HepG2 (cell line): ENCODE data around the gene MSMO1. TPM values are rescaled to one million over a fixed set of nuclear protein-coding genes. Genes with fewer than 3 reads are reported as not detected.

Source experiments
- ATAC-seq: fragments of 200-7000 bp; cut with Tn5 transposase; 3 replicates; pipeline ENCODE4 v1.9.1; 2020; ENCODE audit warnings: mild to moderate bottlenecking, moderate library complexity
- BruUV-seq: library from RNA; stranded (reverse); fragments of 400-500 nt; replicated peaks from 2 replicates; lab custom pipeline; 2021; lab: Mats Ljungman, UMichigan
- CTCF ChIA-PET: fragments of 300-600 bp; formaldehyde crosslinking; extraction: SDS; loops from one replicate; lab custom pipeline; 2021; ENCODE audit warnings: low total read pairs, inconsistent platforms, low intra/inter-chr PET ratio; lab: Yijun Ruan, JAX
- POLR2A ChIA-PET: fragments of 350-600 bp; sonication (Branson Sonifier 250); formaldehyde crosslinking; loops from one replicate; lab custom pipeline; 2020; ENCODE audit warnings: antibody characterized with exemption, inconsistent platforms; lab: Yijun Ruan, JAX
- DNase-seq: peaks from one replicate; pipeline ENCODE4 v3.0.0-alpha.2; 2015; ENCODE audit warnings: low spot score
- FAIRE-seq: peaks from 3 replicates; lab custom pipeline; 2011; peaks lifted over from hg19 to GRCh38; lab: Jason Lieb, UNC
- H2AFZ ChIP-seq: one replicate; pipeline ENCODE4 v1.6.1; 2011; ENCODE audit warnings: low read length, inconsistent platforms
- H3K27ac ChIP-seq: fragments of 300-600 bp; 3 replicates; pipeline ENCODE4 v1.8.0; 2011; ENCODE audit warnings: mixed run types, mild to moderate bottlenecking, mixed read lengths, low read length, inconsistent platforms; ENCODE audit not compliant: insufficient read depth; ENCODE audit errors: extremely low read length
- H3K27me3 ChIP-seq, 2 experiments: fragments of 200-600 bp in 1 of 2; 2 replicates in 1 of 2; 3 replicates in 1 of 2; pipeline versions ENCODE4 v1.6.0 to v1.8.0; 2011; ENCODE audit warnings: low read length in 2 of 2, mild to moderate bottlenecking in 2 of 2, moderate library complexity in 2 of 2, inconsistent platforms in 1 of 2; ENCODE audit not compliant: insufficient read depth in 2 of 2, control insufficient read depth in 1 of 2
- H3K36me3 ChIP-seq, 2 experiments: fragments of 200-600 bp in 1 of 2; replicated peaks in 1 of 2; 2 replicates in 1 of 2; 3 replicates in 1 of 2; pipeline versions ENCODE4 v1.5.1 to v1.8.0; 2011; ENCODE audit warnings: low read length in 2 of 2, inconsistent platforms in 1 of 2; ENCODE audit not compliant: insufficient read depth in 2 of 2, control insufficient read depth in 1 of 2
- H3K4me1 ChIP-seq: 2 replicates; pipeline ENCODE4 v1.5.1; 2012; ENCODE audit warnings: low read length, inconsistent platforms; ENCODE audit not compliant: insufficient read depth
- H3K4me2 ChIP-seq: 2 replicates; pipeline ENCODE4 v1.6.0; 2011; ENCODE audit warnings: low read depth, low read length, inconsistent platforms
- H3K4me3 ChIP-seq, 3 experiments: fragments of 200-600 bp in 1 of 3; sonication (generic), shearing (Covaris generic) in 1 of 3; replicated peaks in 1 of 3; 2 replicates each; pipeline ENCODE4 v1.5.1; 2011 to 2016; ENCODE audit warnings: low read length in 3 of 3, inconsistent platforms in 2 of 3, low read depth in 2 of 3, mild to moderate bottlenecking in 2 of 3, control low read depth in 1 of 3, mixed read lengths in 1 of 3; ENCODE audit not compliant: insufficient read depth in 1 of 3
- H3K79me2 ChIP-seq: one replicate; pipeline ENCODE4 v1.6.1; 2011; ENCODE audit warnings: low read length, inconsistent platforms; ENCODE audit not compliant: insufficient read depth
- H3K9ac ChIP-seq: 2 replicates; pipeline ENCODE4 v1.6.0; 2011; ENCODE audit warnings: mild to moderate bottlenecking, low read depth, low read length, inconsistent platforms; ENCODE audit not compliant: insufficient read depth
- H3K9me3 ChIP-seq: 2 replicates; pipeline ENCODE4 v1.5.1; 2012; ENCODE audit warnings: mild to moderate bottlenecking, low read length
- H4K20me1 ChIP-seq: 2 replicates; pipeline ENCODE4 v1.6.0; 2011; ENCODE audit warnings: inconsistent platforms, mild to moderate bottlenecking, low read length, moderate library complexity; ENCODE audit not compliant: insufficient read depth
- MNT ChIP-seq: fragments of 450-650 bp; IDR thresholded peaks from 2 replicates; pipeline ENCODE4 v1.6.1; 2016
- NFE2 ChIP-seq: sonication (generic); formaldehyde crosslinking; IDR thresholded peaks from 2 replicates; pipeline ENCODE4 v1.4.0; 2020; ENCODE audit warnings: missing genetic modification reagents
- REPIN1 ChIP-seq: sonication (generic); formaldehyde crosslinking; IDR thresholded peaks from 2 replicates; pipeline ENCODE4 v1.8.0; 2022; ENCODE audit warnings: missing genetic modification reagents, low read depth, mild to moderate bottlenecking, borderline replicate concordance
- SAP130 ChIP-seq: IDR thresholded peaks from 2 replicates; pipeline ENCODE4 v1.6.1; 2016; ENCODE audit warnings: low read depth
- SOX13 ChIP-seq, 3 experiments: fragments of 450-650 bp in 1 of 3; sonication (generic) in 1 of 3; formaldehyde crosslinking in 1 of 3; IDR thresholded peaks in 2 of 3; conservative IDR thresholded peaks in 1 of 3; 2 replicates each; pipeline versions ENCODE4 v1.5.0 to v1.6.1; 2016 to 2020; ENCODE audit warnings: antibody characterized with exemption in 1 of 3, mild to moderate bottlenecking in 1 of 3, missing compliant biosample characterization in 1 of 3, missing genetic modification reagents in 1 of 3, moderate library complexity in 1 of 3
- SOX6 ChIP-seq, 2 experiments: fragments of 450-650 bp in 1 of 2; sonication (generic) in 1 of 2; formaldehyde crosslinking in 1 of 2; IDR thresholded peaks; 2 replicates each; pipeline versions ENCODE4 v1.4.0 to v1.6.1; 2017 to 2020; ENCODE audit warnings: antibody characterized with exemption in 1 of 2, mild to moderate bottlenecking in 1 of 2, missing genetic modification reagents in 1 of 2
- ZKSCAN5 ChIP-seq: sonication (generic); formaldehyde crosslinking; IDR thresholded peaks from 2 replicates; pipeline ENCODE4 v1.5.1; 2020; ENCODE audit warnings: mild to moderate bottlenecking, missing genetic modification reagents
- ZNF292 ChIP-seq: sonication (generic); formaldehyde crosslinking; IDR thresholded peaks from 2 replicates; pipeline ENCODE4 v1.8.1; 2022; ENCODE audit warnings: mild to moderate bottlenecking, low read depth, missing genetic modification reagents, borderline replicate concordance
- ZNF484 ChIP-seq: sonication (generic); formaldehyde crosslinking; IDR thresholded peaks from 2 replicates; pipeline ENCODE4 v1.5.1; 2020; ENCODE audit warnings: mild to moderate bottlenecking, low read depth, missing genetic modification reagents, borderline replicate concordance
- WGBS: methylation state at CpG from one replicate; pipeline ENCODE4 v1.1.6; 2017; ENCODE audit warnings: low lambda C conversion rate; 5-methylcytosine and 5-hydroxymethylcytosine counted together
- in situ Hi-C: cut with HindIII; loops from 2 replicates; pipeline ENCODE4 v1.10.0; 2017; ENCODE audit warnings: low pct_unique_long_range_greater_than_20kb; ENCODE audit not compliant: extremely low pct_ligation_motif_present
- intact Hi-C: fragments of 100-400 bp; cut with micrococcal nuclease; formaldehyde crosslinking; loops from one replicate; pipeline ENCODE4 v1.10.0; 2022; ENCODE audit not compliant: unreplicated experiment
- polyA plus RNA-seq, 8 experiments: library from polyadenylated mRNA; depleted of rRNA in 3 of 8; stranded (reverse) in 7 of 8; unstranded in 1 of 8; fragments of >200 nt; fragmentation: Illumina TruSeq in 4 of 8; extraction: Trizol in 4 of 8; gene quantifications; 2 replicates each; pipeline versions ENCODE4 v1.2.1 to v1.2.3, GENCODE V29; 2011 to 2016; ENCODE audit warnings: low read depth in 4 of 8, missing spikeins in 1 of 8, mixed read lengths in 1 of 8; ENCODE audit not compliant: insufficient read depth in 1 of 8
- total RNA-seq, 5 experiments: library from RNA; depleted of rRNA; stranded (reverse); fragments of >200 nt; fragmentation: Illumina TruSeq; extraction: Trizol; gene quantifications; 2 replicates each; pipeline ENCODE4 v1.2.3, GENCODE V29; 2016; ENCODE audit warnings: low read depth in 1 of 5
- TF ChIP-seq, protein P1 (sequence below): sonication (generic); formaldehyde crosslinking; IDR thresholded peaks from 2 replicates; pipeline ENCODE4 v1.4.0; 2020; ENCODE audit warnings: missing genetic modification reagents
- TF ChIP-seq, protein P2 (sequence below): sonication (generic); formaldehyde crosslinking; conservative IDR thresholded peaks from 2 replicates; pipeline ENCODE4 v1.4.0; 2020; ENCODE audit warnings: missing genetic modification reagents

MSMO1 gene
- total and polyA plus RNA-seq, 2 of the 13 experiments (the other 11 are each of a cell fraction or from before 2014, with no cell fraction given) = 98.1 to 216 TPM

- peak; percentile 32 for DNase-seq
- peaks cover 56% of the 10 kb centered on the region for H3K79me2 ChIP-seq
- no peaks in the 10 kb centered on the region for H4K20me1 ChIP-seq
- H3K4me2 ChIP-seq = peak overlapping the region; percentile 78
- in situ Hi-C loops = no loop called here
- H2AFZ ChIP-seq = no peak overlapping the region
- H3K4me3 ChIP-seq = peak overlapping the region; percentile 79 to 91 (median 85)
- H3K9me3 ChIP-seq = no peaks in the 10 kb centered on the region
- no peak for FAIRE-seq
- H3K9ac ChIP-seq = peak overlapping the region; percentile 65
- no peaks in the 10 kb centered on the region; a peak in 1 of 5 replicates for H3K27me3 ChIP-seq
- no peak for TF ChIP-seq ZNF484 (CRISPR knock-in tag)
- TF ChIP-seq, protein P1, sequence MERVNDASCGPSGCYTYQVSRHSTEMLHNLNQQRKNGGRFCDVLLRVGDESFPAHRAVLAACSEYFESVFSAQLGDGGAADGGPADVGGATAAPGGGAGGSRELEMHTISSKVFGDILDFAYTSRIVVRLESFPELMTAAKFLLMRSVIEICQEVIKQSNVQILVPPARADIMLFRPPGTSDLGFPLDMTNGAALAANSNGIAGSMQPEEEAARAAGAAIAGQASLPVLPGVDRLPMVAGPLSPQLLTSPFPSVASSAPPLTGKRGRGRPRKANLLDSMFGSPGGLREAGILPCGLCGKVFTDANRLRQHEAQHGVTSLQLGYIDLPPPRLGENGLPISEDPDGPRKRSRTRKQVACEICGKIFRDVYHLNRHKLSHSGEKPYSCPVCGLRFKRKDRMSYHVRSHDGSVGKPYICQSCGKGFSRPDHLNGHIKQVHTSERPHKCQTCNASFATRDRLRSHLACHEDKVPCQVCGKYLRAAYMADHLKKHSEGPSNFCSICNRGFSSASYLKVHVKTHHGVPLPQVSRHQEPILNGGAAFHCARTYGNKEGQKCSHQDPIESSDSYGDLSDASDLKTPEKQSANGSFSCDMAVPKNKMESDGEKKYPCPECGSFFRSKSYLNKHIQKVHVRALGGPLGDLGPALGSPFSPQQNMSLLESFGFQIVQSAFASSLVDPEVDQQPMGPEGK = 0 out of 2 replicates have a peak, but pooled peaks have one; percentile 14
- TF ChIP-seq, protein P2, sequence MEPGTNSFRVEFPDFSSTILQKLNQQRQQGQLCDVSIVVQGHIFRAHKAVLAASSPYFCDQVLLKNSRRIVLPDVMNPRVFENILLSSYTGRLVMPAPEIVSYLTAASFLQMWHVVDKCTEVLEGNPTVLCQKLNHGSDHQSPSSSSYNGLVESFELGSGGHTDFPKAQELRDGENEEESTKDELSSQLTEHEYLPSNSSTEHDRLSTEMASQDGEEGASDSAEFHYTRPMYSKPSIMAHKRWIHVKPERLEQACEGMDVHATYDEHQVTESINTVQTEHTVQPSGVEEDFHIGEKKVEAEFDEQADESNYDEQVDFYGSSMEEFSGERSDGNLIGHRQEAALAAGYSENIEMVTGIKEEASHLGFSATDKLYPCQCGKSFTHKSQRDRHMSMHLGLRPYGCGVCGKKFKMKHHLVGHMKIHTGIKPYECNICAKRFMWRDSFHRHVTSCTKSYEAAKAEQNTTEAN (CRISPR knock-in tag) = no peak
- no peak for TF ChIP-seq NFE2 (CRISPR knock-in tag)
- TF ChIP-seq SOX6 (IDR thresholded peaks at IDR 0.05) = no peak
- TF ChIP-seq SOX6 (CRISPR knock-in tag; IDR thresholded peaks at IDR 0.05) = 0 out of 2 replicates have a peak, but pooled peaks have one; percentile 14
- 0 out of 2 replicates have a peak, but pooled peaks have one; percentile 20 for TF ChIP-seq ZNF292 (CRISPR knock-in tag)
- TF ChIP-seq REPIN1 (CRISPR knock-in tag) = no peak
- TF ChIP-seq SOX13 (IDR thresholded peaks at IDR 0.05) = no peak
- peak in 1 of 2 experiments; percentile 28; a peak in 1 of 4 replicates for TF ChIP-seq SOX13 (CRISPR knock-in tag; conservative IDR thresholded peaks at IDR 0.05 in 1 of 2, IDR thresholded peaks at IDR 0.05 in 1 of 2)
- no peak for TF ChIP-seq MNT
- peak; percentile 36; the same call in 1 of the 2 replicates for TF ChIP-seq SAP130
- TF ChIP-seq ZKSCAN5 (CRISPR knock-in tag) = no peak
- TF ChIP-seq, all 625 proteins: peak for 5
- H3K27ac ChIP-seq = peak overlapping the region; percentile 59
- peaks cover 55% of the 10 kb centered on the region for H3K4me1 ChIP-seq
- H3K36me3 ChIP-seq = no peaks in the 10 kb centered on the region; a peak in 1 of 5 replicates
- ChIA-PET POLR2A (interaction anchor here (0.7 to 1.7 kb wide), 8 partner anchors 12 to 267 kb away, joined by 3 to 43 read pairs (median 6); partner anchors contain the start of genes MSMO1 and TMEM192), CTCF (interaction anchor here (0.7 kb wide), 1 partner anchor 85 kb away, joined by 3 read pairs; no protein-coding TSS in a partner anchor)
- intact Hi-C loops = loop anchor here (1.0 to 2.0 kb wide), 3 partner anchors 10 to 53 kb away; partner anchors contain the start of gene MSMO1
- WGBS = 2% methylated on average over 11 of the region's 11 CpGs
- no TSS peak for BruUV-seq
- peak; percentile 24 for ATAC-seq
These were observed 52.2 kb downstream of the MSMO1 start for GRCh38 chr4:165379678-165380064.
